ENCODE data around the gene TRAPPC8.

DNA sequence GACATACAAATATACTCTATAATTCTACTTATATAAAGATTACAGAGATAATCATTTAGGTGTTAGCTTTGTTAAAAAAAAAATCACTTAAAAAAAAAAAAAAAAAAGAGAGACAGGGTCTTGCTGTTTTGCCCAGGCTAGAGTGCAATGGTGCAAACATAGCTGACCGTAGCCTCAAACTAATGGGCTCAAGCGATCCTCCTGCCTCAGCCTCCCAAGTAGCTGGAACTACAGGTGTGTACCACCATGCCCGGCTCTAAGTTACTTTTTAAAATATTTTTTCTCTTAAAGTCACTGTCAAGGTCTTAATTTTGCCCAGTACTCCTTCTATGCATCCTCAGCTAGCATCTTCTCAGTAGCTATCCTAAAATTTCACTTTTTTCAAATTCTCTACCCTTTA lies 105.0 kb downstream of the TRAPPC8 start:
- TF ChIP-seq POLR2A (IDR thresholded peaks at IDR 0.05), result no peak
- TF ChIP-seq, protein P1, sequence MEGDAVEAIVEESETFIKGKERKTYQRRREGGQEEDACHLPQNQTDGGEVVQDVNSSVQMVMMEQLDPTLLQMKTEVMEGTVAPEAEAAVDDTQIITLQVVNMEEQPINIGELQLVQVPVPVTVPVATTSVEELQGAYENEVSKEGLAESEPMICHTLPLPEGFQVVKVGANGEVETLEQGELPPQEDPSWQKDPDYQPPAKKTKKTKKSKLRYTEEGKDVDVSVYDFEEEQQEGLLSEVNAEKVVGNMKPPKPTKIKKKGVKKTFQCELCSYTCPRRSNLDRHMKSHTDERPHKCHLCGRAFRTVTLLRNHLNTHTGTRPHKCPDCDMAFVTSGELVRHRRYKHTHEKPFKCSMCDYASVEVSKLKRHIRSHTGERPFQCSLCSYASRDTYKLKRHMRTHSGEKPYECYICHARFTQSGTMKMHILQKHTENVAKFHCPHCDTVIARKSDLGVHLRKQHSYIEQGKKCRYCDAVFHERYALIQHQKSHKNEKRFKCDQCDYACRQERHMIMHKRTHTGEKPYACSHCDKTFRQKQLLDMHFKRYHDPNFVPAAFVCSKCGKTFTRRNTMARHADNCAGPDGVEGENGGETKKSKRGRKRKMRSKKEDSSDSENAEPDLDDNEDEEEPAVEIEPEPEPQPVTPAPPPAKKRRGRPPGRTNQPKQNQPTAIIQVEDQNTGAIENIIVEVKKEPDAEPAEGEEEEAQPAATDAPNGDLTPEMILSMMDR (IDR thresholded peaks at IDR 0.05), result no peak
